HG03064 (cell line): ENCODE data around the gene CPVL.

Experiments used
- ATAC-seq: cut with Tn5 transposase; IDR thresholded peaks from one replicate; pipeline ENCODE4 v1.9.1; 2021; ENCODE audit warnings: low read depth; ENCODE audit not compliant: unreplicated experiment

CPVL gene

DNA sequence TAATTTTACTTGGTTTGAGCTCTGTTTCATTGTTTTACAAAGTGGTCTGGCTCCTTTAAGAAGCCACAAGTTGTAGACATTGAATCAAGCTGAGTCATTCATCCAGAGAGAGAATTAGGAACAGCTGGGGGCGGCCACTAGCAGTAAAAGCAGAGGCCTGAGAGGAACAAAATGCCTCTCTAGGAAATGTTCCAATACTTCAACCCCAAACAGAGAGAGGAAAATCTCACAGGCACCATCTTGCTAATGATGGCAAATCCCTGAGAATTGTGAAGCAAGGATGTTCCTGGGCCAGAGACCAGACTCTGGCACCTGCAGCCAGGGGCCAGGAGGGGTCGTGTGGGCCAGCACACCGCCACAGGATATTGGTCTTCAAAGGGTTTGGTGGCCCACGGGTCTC is 161.7 kb downstream of the CPVL start:
- ATAC-seq = no peak

GRCh38 chr7:28984217-28984616 is 162.1 kb downstream of the CPVL start:
- ATAC-seq = no peak

DNA sequence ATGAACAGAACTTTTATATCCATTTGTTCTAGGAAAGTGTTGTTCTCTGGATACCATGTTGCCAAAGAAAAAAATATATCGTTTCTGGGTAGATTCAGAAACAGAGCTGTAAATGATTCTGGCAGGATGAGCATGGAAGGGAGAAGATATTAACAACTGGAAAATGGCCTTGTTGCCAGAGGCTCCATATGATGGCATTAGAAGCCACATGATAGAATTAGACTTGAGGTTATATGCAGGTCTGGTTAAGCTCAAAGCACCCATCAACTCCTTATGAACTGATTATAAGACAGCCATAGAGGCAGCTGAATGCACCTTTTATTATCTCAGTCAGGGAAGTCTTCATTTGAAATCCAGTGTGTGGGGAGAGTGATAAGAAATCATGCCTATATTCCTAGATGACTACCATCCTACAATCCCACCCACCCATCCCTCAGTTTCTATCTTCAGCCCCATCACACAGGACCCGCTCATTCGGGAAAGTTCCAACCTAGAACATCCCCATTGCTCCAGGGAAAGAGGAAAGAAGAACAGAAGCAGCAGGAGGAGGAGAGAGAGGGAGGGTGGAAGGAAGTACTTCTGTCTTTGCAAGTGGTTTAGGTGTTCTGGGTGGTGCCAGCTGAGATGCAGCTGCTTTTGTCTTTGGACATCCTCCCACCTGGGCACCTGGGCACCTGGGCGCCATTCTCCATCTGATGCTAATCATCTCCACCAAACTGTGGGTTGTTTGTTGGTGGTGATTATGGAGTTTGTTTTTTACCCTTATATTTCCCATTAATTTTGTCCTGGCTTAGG is 162.7 kb downstream of the CPVL start:
- ATAC-seq = no peak

DNA sequence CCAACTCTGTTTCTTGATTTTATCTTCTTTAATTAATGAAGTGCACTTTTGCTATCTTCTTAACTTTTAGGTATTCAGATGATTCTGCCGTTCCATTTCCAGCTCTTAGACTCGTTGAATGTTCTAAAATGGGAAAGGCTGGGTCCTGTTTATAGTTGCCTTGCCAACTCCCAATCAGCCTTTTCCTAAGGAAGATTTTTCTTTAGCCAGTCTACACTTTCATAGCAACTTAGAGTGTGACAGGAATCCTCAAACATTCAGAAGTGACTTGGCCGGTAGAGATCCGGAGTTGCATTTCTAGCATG is 165.2 kb downstream of the CPVL start:
- ATAC-seq = no peak

DNA sequence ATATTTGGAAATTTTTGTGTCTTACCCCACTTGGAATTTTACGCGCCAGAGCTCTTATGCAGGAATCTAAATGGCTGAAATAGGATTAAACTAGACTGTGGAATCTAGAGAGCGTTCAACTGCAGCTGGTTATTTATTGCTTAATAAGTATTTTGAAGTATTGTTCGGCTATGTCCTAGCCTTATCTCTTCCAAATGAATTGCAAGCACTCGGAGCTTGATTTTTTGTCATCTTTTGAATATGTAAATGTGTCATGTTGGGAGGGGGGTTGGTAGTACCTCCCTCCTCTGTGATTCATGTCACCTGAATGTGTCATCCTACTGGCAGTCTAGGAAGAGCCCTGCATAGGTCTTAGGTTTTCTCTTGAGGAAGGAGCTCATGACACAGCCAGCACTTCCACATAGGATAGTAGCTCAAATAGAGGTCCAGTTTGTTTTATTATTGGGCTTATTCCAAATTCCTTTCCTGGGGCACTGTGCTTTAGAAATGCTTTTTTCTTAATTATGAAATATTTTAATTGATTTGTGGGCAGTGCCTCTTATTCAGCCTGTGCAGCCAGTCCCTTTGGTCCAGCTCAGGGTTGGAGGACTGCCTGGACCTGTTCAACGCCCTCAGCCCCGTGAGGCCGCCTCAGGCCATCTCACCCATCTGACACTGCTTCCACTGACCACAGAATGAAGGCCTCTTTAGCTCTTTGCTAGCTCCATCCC is 165.7 kb downstream of the CPVL start:
- ATAC-seq = no peak

DNA sequence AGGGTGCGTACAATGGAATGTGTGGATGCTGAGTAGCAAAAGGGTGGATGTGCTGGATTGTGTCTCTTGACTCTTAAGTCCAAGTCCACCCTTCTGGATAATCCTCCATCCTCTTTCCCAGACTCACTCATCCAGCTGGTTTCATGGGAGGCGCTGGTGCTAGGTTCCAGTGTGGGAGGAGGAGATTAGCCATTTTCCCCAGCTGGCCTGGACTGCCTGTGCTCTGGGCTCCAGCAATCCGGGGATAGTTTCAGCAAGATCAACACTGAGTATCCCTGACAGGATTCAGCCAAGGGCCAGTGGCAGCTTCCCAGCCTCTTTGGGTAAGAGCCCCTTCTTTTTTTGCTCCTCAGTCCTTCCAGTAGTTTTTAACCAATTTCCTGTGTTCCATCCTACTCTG is 166.6 kb downstream of the CPVL start:
- ATAC-seq = no peak

DNA sequence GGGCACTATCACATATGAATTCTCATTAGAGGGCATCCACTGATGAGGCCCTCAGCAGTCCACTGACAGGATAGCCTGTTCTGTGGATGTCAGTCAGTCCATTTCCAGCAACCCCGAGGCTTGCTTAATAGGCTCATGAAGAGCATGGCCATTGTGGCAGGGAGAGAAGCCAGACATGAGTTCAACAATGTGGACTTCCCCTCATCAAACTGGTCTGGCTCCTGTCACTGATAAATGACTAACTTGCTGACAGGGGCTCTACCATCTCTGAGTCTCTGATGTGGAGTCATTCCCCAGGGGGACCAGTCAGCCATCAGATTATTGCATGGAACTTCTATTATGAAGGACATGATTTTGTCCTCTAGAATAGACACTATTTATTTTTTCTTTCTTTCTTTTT is 168.5 kb downstream of the CPVL start:
- no peak for ATAC-seq

- no peak for ATAC-seq
These were observed 170.3 kb downstream of the CPVL start for GRCh38 chr7:28976022-28976421.

- no peak for ATAC-seq
These were observed 172.7 kb downstream of the CPVL start for GRCh38 chr7:28973591-28973990.

DNA sequence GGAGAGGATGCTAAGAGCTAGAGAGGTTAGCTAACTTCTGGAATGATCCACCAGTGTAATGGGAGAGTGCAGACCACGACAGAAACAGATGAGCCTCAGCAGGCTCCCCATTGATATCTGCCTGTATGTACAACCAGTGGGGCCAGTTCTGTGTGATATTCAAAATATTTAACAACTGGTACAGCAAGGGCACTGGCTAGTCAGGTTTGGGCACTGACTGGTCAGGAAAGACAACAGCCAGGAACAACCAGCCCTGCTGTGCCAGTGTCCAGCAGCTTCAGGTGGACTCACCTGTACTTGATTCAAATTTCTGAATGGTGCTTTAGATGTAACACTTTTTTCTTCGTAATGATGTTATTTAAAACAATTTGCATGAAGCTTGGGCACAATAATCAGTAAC is 182.3 kb downstream of the CPVL start:
- ATAC-seq = no peak

DNA sequence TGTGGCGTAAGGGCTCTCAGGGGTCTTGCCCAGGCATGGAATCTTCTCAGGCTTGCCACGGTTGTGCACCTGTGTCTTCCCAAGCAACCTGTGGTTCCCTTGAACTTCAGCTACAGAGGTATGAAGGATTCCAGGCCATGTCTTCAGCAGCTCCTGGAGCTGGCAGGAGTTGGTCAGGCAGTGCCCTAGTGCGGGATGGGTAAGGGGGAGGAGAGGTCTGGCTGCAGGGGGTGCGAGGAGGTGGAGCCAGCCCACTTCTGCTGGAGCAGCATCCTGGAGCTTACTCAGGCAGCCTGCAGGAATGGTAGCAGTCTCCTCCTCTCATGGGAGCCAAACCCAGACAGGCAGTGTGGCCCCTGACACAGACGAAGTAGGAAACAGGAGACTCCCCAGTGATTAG is 184.4 kb downstream of the CPVL start:
- no peak for ATAC-seq

- ATAC-seq = no peak
These were observed 186.1 kb downstream of the CPVL start for GRCh38 chr7:28960071-28960840.

DNA sequence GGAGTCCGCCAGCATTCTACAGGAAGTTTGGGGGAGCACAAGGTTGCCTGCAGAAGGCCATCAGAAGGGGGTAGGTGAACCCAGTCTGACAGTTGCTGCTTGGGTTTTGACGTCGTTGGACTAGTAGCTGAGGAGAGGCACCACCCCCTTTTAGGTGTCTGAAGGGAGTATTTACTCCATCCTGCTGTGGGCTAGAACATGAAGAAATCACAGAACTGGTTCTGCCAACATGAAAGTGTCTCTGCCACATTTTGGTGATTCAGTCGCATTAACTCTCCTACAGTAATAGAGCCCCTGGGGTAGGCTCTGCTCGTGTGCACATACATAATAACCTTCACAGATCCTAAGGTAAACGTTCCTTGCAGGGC is 187.4 kb downstream of the CPVL start:
- ATAC-seq = no peak

DNA sequence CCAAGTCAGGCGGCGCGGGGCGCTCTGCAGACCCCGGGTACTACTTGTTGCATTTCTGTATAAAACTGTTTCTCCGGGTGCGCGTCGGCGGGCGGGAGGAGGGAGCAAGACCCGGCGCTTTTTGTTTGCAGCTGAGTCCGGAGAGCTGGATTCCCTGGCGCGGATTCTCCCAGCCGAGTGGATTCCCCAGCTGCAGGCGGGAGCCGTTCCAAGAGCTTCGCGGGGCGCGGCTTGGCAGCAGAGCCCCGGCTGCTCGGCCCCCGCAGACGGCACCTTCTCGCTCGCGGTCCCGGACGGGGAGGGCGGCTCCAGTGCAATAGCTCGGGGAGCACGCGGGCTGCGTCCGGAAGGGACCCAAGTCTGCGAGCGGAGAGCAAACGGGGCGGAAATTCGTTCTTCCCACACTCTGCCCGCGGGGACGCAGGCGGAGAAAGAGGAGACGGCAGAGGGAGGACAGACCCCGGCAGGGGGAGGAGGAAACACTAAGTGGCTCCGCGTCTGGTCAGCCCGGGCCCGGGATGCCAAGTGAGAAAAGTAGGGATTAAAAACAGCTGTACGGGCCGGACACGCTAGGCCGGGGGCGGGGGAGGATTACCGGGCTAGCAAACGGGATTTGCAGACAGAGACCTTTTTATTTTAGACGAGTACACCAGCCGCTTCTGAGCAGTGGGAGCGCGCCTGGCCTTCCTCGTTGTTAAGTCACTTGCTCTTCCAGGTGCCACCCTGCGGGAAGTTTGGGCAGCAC is 187.9 kb downstream of the CPVL start, which contains the start of gene TRIL:
TSS of gene TRIL (minus strand) at position 96 of the 745 bp plus-strand sequence. CDS start 284 bp downstream, outside the sequence.
- no peak for ATAC-seq

- ATAC-seq = no peak
These were observed 188.5 kb downstream of the CPVL start for GRCh38 chr7:28957751-28958234.

- ATAC-seq = no peak
These were observed 189.1 kb downstream of the CPVL start for GRCh38 chr7:28957064-28957750.

GRCh38 chr7:28956608-28957063 is 189.7 kb downstream of the CPVL start:
- ATAC-seq = no peak

DNA sequence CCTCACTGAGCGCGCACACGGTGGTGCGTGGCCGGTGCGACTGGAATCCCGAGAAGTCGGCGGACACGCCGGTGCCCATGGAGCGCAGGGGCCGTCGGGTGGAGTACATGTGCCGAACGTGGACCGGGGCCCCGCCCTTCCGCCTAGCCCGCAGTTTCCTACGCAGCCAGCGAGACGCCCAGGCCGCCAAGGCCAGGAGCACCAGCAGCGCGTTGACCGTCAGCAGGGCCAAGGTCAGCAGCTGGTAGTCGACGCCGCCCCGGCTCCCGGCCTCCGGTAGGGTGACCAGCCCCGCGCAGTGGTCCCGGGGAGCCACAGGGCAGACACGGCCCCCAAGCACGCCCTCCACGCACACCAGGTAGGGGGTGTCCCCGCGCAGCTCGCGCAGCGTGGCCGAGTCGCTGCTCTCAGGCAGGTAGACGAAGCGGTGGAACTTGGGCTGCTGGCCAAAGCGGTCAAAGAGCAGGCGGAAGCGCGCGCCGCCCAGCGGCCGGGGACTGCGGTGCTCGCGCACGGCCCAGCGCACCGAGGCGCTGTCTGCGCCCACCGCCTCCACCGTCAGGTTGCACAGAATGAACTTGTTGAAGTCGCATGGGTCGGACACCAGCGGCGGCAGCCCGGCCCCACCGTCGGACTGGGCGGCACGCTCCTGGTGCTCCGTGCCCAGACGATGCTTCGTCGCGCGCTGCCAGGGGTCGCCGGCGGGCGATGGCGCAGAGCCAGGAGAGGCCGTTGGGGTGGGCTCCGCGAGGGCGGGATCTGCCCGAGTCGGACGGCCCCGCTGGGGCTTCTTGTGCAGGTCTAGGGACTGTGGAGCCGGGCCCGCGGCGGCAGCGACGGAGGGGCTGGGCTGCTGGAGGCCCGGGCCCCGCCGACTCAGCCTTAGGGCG is 190.4 kb downstream of the CPVL start:
- ATAC-seq = no peak

DNA sequence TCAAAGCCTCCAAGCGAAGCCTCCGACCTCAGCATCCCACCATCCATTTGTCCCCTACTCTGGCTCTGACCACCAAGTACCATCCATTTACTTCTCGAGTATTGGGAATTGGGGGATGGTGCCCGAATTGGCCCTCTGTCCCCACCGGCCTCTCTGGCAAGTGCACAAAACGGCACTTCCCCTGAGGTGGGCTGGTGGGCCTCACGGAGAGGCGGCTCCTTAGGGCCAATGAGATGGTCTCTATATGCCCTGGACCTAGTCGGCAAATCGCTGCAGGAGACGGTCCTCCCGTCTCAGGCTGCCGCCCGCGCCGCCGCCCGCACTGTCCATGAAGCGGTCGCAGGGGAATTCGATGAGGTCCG is 191.0 kb downstream of the CPVL start:
- no peak for ATAC-seq
